OCI-LY1 (cell line): ENCODE measurements around the gene CEBPG.

Source experiments
- H2AFZ ChIP-seq: fragments of 200-600 bp; sonication (generic), shearing (Covaris generic); 2 replicates; pipeline ENCODE4 v1.6.0; 2014; ENCODE audit warnings: antibody characterized with exemption, mild to moderate bottlenecking, low read length
- H3F3A ChIP-seq: fragments of 200-600 bp; sonication (generic), shearing (Covaris generic); 2 replicates; pipeline ENCODE4 v1.6.0; 2014; ENCODE audit warnings: mild to moderate bottlenecking, antibody characterized with exemption, low read length, moderate library complexity; ENCODE audit not compliant: insufficient read depth
- H3K27ac ChIP-seq: fragments of 200-600 bp; sonication (generic); 2 replicates; pipeline ENCODE4 v1.5.1; 2014; ENCODE audit warnings: low read length, mixed run types, mild to moderate bottlenecking, low read depth; ENCODE audit not compliant: poor library complexity, severe bottlenecking
- H3K27me3 ChIP-seq: fragments of 200-600 bp; sonication (generic); 2 replicates; pipeline ENCODE4 v1.6.0; 2014; ENCODE audit warnings: antibody characterized with exemption, mild to moderate bottlenecking, low read length, moderate library complexity; ENCODE audit not compliant: insufficient read depth
- H3K36me3 ChIP-seq: fragments of 200-600 bp; sonication (generic); 2 replicates; pipeline ENCODE4 v1.6.1; 2014; ENCODE audit warnings: mild to moderate bottlenecking, antibody characterized with exemption, low read length, moderate library complexity, mixed read lengths; ENCODE audit not compliant: insufficient read depth
- H3K4me1 ChIP-seq: fragments of 200-600 bp; sonication (generic); 2 replicates; pipeline ENCODE4 v1.5.1; 2014; ENCODE audit warnings: mild to moderate bottlenecking, low read length, moderate library complexity; ENCODE audit not compliant: insufficient read depth, severe bottlenecking
- H3K4me2 ChIP-seq: fragments of 200-600 bp; sonication (generic), shearing (Covaris generic); 2 replicates; pipeline ENCODE4 v1.6.1; 2014; ENCODE audit warnings: low read length
- H3K4me3 ChIP-seq: fragments of 200-600 bp; sonication (generic); 2 replicates; pipeline ENCODE4 v1.5.1; 2014; ENCODE audit warnings: low read length, low read depth, mild to moderate bottlenecking, mixed read lengths; ENCODE audit not compliant: poor library complexity, severe bottlenecking
- H3K79me2 ChIP-seq: fragments of 200-600 bp; shearing (Covaris generic); 2 replicates; pipeline ENCODE4 v1.6.1; 2016; ENCODE audit warnings: mixed run types, low read length, mixed read lengths; ENCODE audit not compliant: insufficient read depth
- H3K9ac ChIP-seq: fragments of 200-600 bp; sonication (generic), shearing (Covaris generic); 2 replicates; pipeline ENCODE4 v1.6.1; 2014; ENCODE audit warnings: mild to moderate bottlenecking, low read length, mixed read lengths
- H3K9me2 ChIP-seq: fragments of 200-600 bp; sonication (generic), shearing (Covaris generic); 2 replicates; pipeline ENCODE4 v1.6.1; 2014; ENCODE audit warnings: low read depth, mild to moderate bottlenecking, low read length, mixed read lengths
- H3K9me3 ChIP-seq: fragments of 200-600 bp; shearing (Covaris generic); 2 replicates; pipeline ENCODE4 v1.6.1; 2014; ENCODE audit warnings: low read length, mixed read lengths
- H4K20me1 ChIP-seq: fragments of 200-600 bp; sonication (generic), shearing (Covaris generic); 2 replicates; pipeline ENCODE4 v1.6.0; 2016; ENCODE audit warnings: mild to moderate bottlenecking, low read length; ENCODE audit not compliant: insufficient read depth
- CTCF ChIP-seq: fragments of 200-600 bp; sonication (generic), shearing (Covaris generic); IDR thresholded peaks from 2 replicates; pipeline ENCODE4 v1.5.1; 2017; ENCODE audit warnings: mild to moderate bottlenecking, antibody characterized with exemption, low read length, moderate library complexity, mixed read lengths
- EZH2 ChIP-seq: fragments of 200-600 bp; sonication (generic), shearing (Covaris generic); IDR thresholded peaks from 2 replicates; pipeline ENCODE4 v1.8.0; 2017; ENCODE audit warnings: borderline replicate concordance, mixed run types, mild to moderate bottlenecking, antibody characterized with exemption, low read length, moderate library complexity, mixed read lengths

CEBPG gene

GRCh38 chr19:33365691-33366090 is 7.8 kb upstream of the CEBPG start:
- Histone ChIP-seq H2AFZ (no peak overlapping the region), H4K20me1 (no peaks in the 10 kb centered on the region), H3K4me2 (no peak overlapping the region), H3K27ac (no peak overlapping the region), H3K9ac (no peak overlapping the region), H3K79me2 (no peaks in the 10 kb centered on the region), H3F3A (no peaks in the 10 kb centered on the region), H3K9me3 (no peaks in the 10 kb centered on the region), H3K9me2 (no peaks in the 10 kb centered on the region), H3K36me3 (no peaks in the 10 kb centered on the region), H3K4me3 (no peak overlapping the region), H3K27me3 (no peaks in the 10 kb centered on the region), H3K4me1 (no peaks in the 10 kb centered on the region)
- TF ChIP-seq CTCF (no peak), EZH2 (no peak)

- Histone ChIP-seq H3K9me3 (no peaks in the 10 kb centered on the region), H3K79me2 (no peaks in the 10 kb centered on the region), H3K9me2 (no peaks in the 10 kb centered on the region), H3F3A (no peaks in the 10 kb centered on the region), H2AFZ (no peak overlapping the region), H3K4me2 (no peak overlapping the region), H3K4me3 (no peak overlapping the region), H3K27me3 (no peaks in the 10 kb centered on the region), H3K4me1 (no peaks in the 10 kb centered on the region), H3K36me3 (no peaks in the 10 kb centered on the region), H3K9ac (no peak overlapping the region), H3K27ac (no peak overlapping the region), H4K20me1 (no peaks in the 10 kb centered on the region)
- TF ChIP-seq EZH2, result no peak
- TF ChIP-seq CTCF, result no peak
Observed at GRCh38 chr19:33366127-33366526, 7.4 kb upstream of the CEBPG start.

GRCh38 chr19:33366897-33367296 is 6.6 kb upstream of the CEBPG start:
- Histone ChIP-seq H3F3A (no peaks in the 10 kb centered on the region), H3K4me2 (no peak overlapping the region), H3K9ac (no peak overlapping the region), H4K20me1 (no peaks in the 10 kb centered on the region), H3K27ac (no peak overlapping the region), H3K9me2 (no peaks in the 10 kb centered on the region), H3K36me3 (no peaks in the 10 kb centered on the region), H3K9me3 (no peaks in the 10 kb centered on the region), H3K79me2 (no peaks in the 10 kb centered on the region), H3K4me3 (no peak overlapping the region), H3K4me1 (no peaks in the 10 kb centered on the region), H3K27me3 (no peaks in the 10 kb centered on the region), H2AFZ (no peak overlapping the region)
- TF ChIP-seq EZH2 (no peak), CTCF (no peak)
